GM12891 (cell line): ENCODE measurements around the gene ZNF761.
"Not testable (repeated sequence)": the region's sequence is repeated elsewhere in the genome, so short reads cannot be mapped to it uniquely, and the experiment has no call there.

ENCODE experiments used
- POLR2A ChIP-seq: IDR thresholded peaks from 2 replicates; pipeline ENCODE4 v1.6.1; 2011; ENCODE audit warnings: low read depth, low read length, control low read depth
- POLR2AphosphoS5 ChIP-seq: IDR thresholded peaks from 2 replicates; pipeline ENCODE4 v1.6.1; 2011; ENCODE audit warnings: low read depth, low read length, control low read depth
- POU2F2 ChIP-seq: IDR thresholded peaks from 2 replicates; pipeline ENCODE4 v1.6.1; 2011; ENCODE audit warnings: low read depth, mild to moderate bottlenecking, control low read depth, low read length, moderate library complexity
- SPI1 ChIP-seq: IDR thresholded peaks from 2 replicates; pipeline ENCODE4 v1.6.1; 2011; ENCODE audit warnings: low read depth, low read length, control low read depth
- TAF1 ChIP-seq: IDR thresholded peaks from 2 replicates; pipeline ENCODE4 v1.6.1; 2011; ENCODE audit warnings: low read depth, low read length, control low read depth

GRCh38 chr19:53468628-53469027 is 36.8 kb downstream of the ZNF761 start:
- TF ChIP-seq POLR2A, POLR2AphosphoS5, POU2F2, TAF1, SPI1: not testable (repeated sequence)
